Measurements from ENCODE around the gene MBLAC1. TPM values are rescaled to one million over a fixed set of nuclear protein-coding genes. Genes with fewer than 3 reads are reported as not detected.

Gene MBLAC1
- total and polyA plus RNA-seq, 10 of the 15 experiments (the other 5 are each of a cell fraction or from before 2014, with no cell fraction given): 0.24 to 3.2 (median 1.8) TPM; not detected in 1

- TF ChIP-seq LARP7 (IDR thresholded peaks at IDR 0.05) (peak; percentile 89), SKIL (IDR thresholded peaks at IDR 0.05; ENCODE audit: low read depth, poor library complexity, severe bottlenecking) (peak; percentile 58), HDAC6 (IDR thresholded peaks at IDR 0.05; ENCODE audit: unreplicated experiment) (no peak), CREB1 (IDR thresholded peaks at IDR 0.05; ENCODE audit: low read depth) (peak; percentile 69), SUPT20H (IDR thresholded peaks at IDR 0.05; ENCODE audit: borderline replicate concordance, control insufficient read depth, low read depth, low read length) (no peak), PRDM15 (CRISPR knock-in tag; IDR thresholded peaks at IDR 0.05) (no peak), E2F8 (IDR thresholded peaks at IDR 0.05; ENCODE audit: low read depth, partially characterized antibody) (peak; percentile 43), RELB (IDR thresholded peaks at IDR 0.05; ENCODE audit: low read depth) (peak; percentile 75), POU2F2 (IDR thresholded peaks at IDR 0.05; ENCODE audit: borderline replicate concordance, low read depth, low read length) (peak; percentile 25; the same call in 1 of the 3 replicates), EGR1 (IDR thresholded peaks at IDR 0.05; ENCODE audit: borderline replicate concordance in 1 of 2, low read depth in 2 of 2, low read length in 2 of 2) (peak in 1 of 2 experiments; percentile 28; a peak in 1 of 3 replicates), CREM (IDR thresholded peaks at IDR 0.05; ENCODE audit: low read depth) (peak; percentile 25; the same call in 1 of the 2 replicates), PBX3 (IDR thresholded peaks at IDR 0.05; ENCODE audit: insufficient replicate concordance, low read depth, low read length) (peak; percentile 21), CBX5 (IDR thresholded peaks at IDR 0.05; ENCODE audit: low read depth) (no peak; the same call in 1 of the 2 replicates), POLR2A (IDR thresholded peaks at IDR 0.05; ENCODE audit: low read depth, low read length) (peak; percentile 79), RAD51 (IDR thresholded peaks at IDR 0.05) (no peak), SMAD5 (IDR thresholded peaks at IDR 0.05; ENCODE audit: low read depth) (peak; percentile 76; the same call in 1 of the 2 replicates)
Measured at GRCh38 chr7:100126931-100127865, at the start of gene MBLAC1 (continued).

Data from GM12878 (cell line).